AG04449 (cell line): Measurements from ENCODE around the gene SMYD5.
A peak's percentile ranks its signal among the peaks of the same experiment; 100 is the strongest.
"Not testable (repeated sequence)": the region's sequence is repeated elsewhere in the genome, so short reads cannot be mapped to it uniquely, and the experiment has no call there.

ENCODE experiments used
- CTCF ChIA-PET: fragments of 350-600 bp; formaldehyde crosslinking; extraction: SDS; loops from one replicate; lab custom pipeline; 2021; ENCODE audit warnings: antibody characterized with exemption; lab: Yijun Ruan, JAX
- POLR2A ChIA-PET: fragments of 400-600, 350-600 bp; formaldehyde crosslinking; extraction: SDS; loops from one replicate; lab custom pipeline; 2020; ENCODE audit warnings: antibody characterized with exemption, inconsistent platforms; lab: Yijun Ruan, JAX
- DNase-seq: peaks from one replicate; pipeline ENCODE4 v3.0.0-alpha.2; 2010; ENCODE audit warnings: low read depth, low spot score
- H3K4me3 ChIP-seq: 2 replicates; pipeline ENCODE4 v1.5.1; 2011; ENCODE audit warnings: low read depth, mild to moderate bottlenecking, control low read depth, low read length
- CTCF ChIP-seq: IDR thresholded peaks from one replicate; pipeline ENCODE4 v1.5.1; 2011; ENCODE audit warnings: mild to moderate bottlenecking, moderate library complexity, low read length, control low read depth, inconsistent platforms; ENCODE audit not compliant: insufficient read depth; ENCODE audit errors: missing control alignments

The SMYD5 gene

GRCh38 chr2:73259704-73260337, 45.8 kb downstream of the SMYD5 start:
- DNase-seq: no peak
- no peak for TF ChIP-seq CTCF
- ChIA-PET CTCF (interaction anchor here (0.9 to 1.9 kb wide), 5 partner anchors 9 to 368 kb away, joined by 3 to 6 read pairs (median 5); no protein-coding TSS in a partner anchor), POLR2A (interaction anchor here (1.0 kb wide), 1 partner anchor 16 kb away, joined by 3 read pairs; no protein-coding TSS in a partner anchor)
- H3K4me3 ChIP-seq: no peak overlapping the region

DNA sequence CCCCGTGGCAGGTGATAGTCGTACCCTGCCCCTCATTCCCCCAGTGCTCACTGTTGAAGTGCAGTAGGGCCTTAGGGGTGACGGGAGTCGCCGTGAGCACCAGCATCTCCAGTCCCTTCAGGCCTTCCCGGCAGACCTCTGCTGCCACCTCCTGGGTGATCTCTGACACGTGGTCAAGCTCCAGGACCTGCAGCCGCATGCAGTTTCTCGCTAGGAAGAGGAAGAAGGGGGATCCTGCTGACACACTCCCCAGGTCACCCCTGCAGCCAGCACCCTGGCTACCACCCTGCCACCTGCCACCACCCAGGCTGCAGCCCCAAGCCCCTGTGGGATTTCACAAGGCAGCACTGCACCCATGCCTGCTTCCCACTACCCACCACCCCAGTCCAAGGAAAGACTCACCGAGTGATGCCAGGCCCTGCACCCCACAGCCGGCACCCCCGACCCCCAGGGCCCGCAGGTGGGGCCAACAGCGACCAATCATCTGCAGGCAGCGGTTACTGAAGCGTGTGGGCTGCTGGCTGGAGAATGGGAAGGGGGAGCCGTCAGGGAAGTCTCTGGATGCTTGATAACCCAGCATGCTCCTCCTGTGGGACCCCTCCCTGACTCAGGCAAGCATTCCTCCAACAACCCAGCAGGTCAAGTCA, 46.4 kb downstream of the SMYD5 start:
- ChIA-PET POLR2A (no interaction called here), CTCF (interaction anchor here (0.9 to 1.9 kb wide), 4 partner anchors 8 to 21 kb away, joined by 3 to 6 read pairs (median 5); no protein-coding TSS in a partner anchor)
- no peak for DNase-seq
- no peak overlapping the region for H3K4me3 ChIP-seq
- peak; percentile 75 for TF ChIP-seq CTCF

GRCh38 chr2:73262108-73262651, 48.1 kb downstream of the SMYD5 start:
- H3K4me3 ChIP-seq: no peak overlapping the region
- ChIA-PET CTCF (interaction anchor here (1.8 kb wide), 1 partner anchor 85 kb away, joined by 4 read pairs; no protein-coding TSS in a partner anchor), POLR2A (no interaction called here)
- no peak for TF ChIP-seq CTCF
- no peak for DNase-seq

DNA sequence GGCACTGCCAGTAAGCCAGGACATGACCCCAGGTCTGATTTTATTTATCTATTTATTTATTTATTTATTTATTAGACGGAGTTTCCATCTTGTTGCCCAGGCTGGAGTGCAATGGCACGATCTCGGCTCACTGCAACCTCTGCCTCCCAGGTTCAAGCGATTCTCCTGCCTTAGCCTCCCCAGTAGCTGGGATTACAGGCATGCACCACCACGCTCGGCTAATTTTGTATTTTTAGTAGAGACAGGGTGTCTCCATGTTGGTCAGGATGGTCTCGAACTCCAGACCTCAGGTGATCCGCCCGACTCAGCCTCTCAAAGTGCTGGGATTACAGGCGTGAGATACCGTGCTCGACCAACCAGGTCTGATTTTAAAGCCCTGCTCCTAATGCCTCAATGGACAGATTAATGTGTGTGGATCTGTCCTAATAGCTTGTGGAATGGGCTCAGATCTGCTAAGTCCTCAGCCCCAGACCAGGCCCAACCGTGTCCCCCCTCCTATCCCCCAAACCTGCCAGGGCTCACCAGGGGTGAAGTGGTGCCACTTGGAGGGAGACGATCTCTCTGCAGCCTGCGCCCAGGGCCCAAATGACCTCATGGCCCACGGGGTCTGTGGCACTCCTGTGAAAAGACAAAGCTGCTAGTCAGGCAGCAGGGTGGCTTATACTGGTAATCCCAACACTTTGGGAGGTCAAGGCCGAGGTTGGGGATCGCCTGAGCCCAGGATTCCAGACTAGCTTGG, 48.8 kb downstream of the SMYD5 start:
- H3K4me3 ChIP-seq, POLR2A ChIA-PET, DNase-seq: not testable (repeated sequence)
- CTCF ChIA-PET: interaction anchor here (1.8 kb wide), 1 partner anchor 85 kb away, joined by 4 read pairs; no protein-coding TSS in a partner anchor

GRCh38 chr2:73263540-73264331, 49.7 kb downstream of the SMYD5 start:
- ChIA-PET POLR2A (interaction anchor here (0.6 kb wide), 1 partner anchor 12 kb away, joined by 3 read pairs; no protein-coding TSS in a partner anchor), CTCF (no interaction called here)
- no peak overlapping the region for H3K4me3 ChIP-seq
- DNase-seq: no peak
- no peak for TF ChIP-seq CTCF

- no peak for TF ChIP-seq CTCF
- no peak overlapping the region for H3K4me3 ChIP-seq
- POLR2A ChIA-PET: interaction anchor here (0.6 kb wide), 1 partner anchor 13 kb away, joined by 3 read pairs; no protein-coding TSS in a partner anchor
- no peak for DNase-seq
- CTCF ChIA-PET: no interaction called here
These were observed 50.2 kb downstream of the SMYD5 start for GRCh38 chr2:73264332-73264606.
